HG03354 (cell line): Measurements from ENCODE around the gene WDR43.

Experiments used
- ATAC-seq: cut with Tn5 transposase; IDR thresholded peaks from one replicate; pipeline ENCODE4 v1.9.1; 2021; ENCODE audit warnings: mild to moderate bottlenecking; ENCODE audit not compliant: unreplicated experiment, poor library complexity, severe bottlenecking

The WDR43 gene

DNA sequence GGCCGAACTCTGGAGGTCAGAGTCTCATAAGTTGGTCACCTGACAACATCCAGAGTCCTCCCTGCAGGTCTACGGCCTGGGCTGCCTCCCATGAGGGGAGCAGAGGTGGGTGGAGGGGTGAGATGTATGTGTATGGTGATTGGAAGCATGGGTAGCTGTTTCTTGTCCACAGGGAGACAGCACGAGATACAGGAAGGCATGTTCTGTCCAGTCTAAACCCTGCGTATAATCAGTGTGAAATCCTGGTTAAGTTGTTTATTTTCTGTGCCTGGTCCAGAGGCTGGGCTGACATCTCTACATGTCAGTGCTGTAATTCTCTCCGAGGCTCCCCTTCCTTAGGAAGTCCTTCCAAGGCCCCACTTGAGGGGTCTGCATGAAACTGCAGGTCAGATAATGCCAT is 95.5 kb downstream of the WDR43 start:
- ATAC-seq = no peak

- ATAC-seq = no peak
These were observed 96.0 kb downstream of the WDR43 start for GRCh38 chr2:28990445-28990844.

- no peak for ATAC-seq
These were observed 96.6 kb downstream of the WDR43 start for GRCh38 chr2:28991021-28991420.

- no peak for ATAC-seq
These were observed 97.0 kb downstream of the WDR43 start for GRCh38 chr2:28991460-28991859.

- no peak for ATAC-seq
These were observed 98.9 kb downstream of the WDR43 start for GRCh38 chr2:28993206-28993960.

- ATAC-seq = no peak
These were observed 99.6 kb downstream of the WDR43 start for GRCh38 chr2:28994074-28994473.

DNA sequence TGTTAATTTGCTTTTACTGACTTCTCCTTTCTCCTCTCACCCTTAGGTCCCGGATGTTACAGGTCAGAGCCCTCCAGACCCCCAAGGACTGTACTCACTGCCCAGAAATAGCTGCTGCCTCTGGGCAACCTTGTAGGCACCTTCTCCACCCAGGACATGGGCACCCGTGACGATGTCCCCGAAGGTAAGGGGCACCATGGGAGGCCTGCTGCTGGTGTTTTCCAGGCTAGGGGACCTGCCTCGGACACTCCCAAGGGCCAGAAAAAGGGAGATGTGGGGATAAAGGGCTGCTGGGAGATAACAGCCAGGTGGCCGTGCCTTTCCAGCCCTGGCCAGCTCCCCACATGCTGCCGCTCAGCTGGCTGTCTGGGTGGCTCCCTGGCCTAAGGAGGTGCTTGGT is 100.2 kb downstream of the WDR43 start:
- ATAC-seq = no peak

DNA sequence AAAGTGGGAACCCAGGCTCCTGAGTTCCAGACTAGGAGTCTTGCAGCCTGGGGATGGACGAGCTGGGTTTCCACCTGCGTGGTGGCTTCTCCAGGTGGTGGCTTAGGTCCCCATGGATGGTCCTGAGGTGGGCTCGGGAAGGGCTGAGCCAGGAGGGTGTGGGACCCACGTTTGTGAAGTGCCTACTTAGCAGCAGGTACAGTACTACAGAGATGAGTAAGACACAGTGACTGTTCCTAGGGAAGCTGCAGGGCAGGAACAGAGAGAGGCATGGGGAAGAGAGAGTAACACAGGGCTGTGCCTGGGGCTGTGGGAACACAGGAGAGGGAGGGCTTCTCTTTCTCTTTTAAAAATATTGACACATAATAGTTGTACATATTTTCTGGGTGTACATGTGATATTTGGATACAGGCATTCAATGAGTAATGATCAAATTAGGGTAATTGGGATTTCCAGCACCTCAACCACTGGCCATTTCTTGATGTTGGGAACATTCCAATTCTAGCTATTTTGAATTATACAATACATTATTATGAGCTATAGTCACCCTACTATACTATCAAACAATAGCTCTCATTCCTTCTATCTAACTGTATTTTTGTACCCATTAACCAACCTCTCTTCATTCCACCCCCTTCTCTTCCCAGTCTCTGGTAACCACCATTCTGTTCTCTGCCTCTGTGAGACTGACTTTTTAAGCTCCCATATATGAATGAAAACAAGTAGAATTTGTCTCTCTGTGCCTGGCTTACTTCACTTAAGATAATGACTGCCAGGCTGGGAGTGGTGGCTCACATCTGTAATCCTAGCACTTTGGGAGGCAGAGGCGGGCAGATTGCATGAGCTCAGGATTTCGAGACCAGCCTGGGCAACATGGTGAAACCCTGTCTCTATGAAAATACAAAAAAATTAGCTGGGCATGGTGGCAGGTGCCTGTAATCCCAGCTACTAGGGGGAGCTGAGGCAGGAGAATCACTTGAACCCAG is 101.6 kb downstream of the WDR43 start:
- no peak for ATAC-seq

GRCh38 chr2:28997237-28997846 is 102.9 kb downstream of the WDR43 start:
- ATAC-seq = no peak
